ENCODE data around the gene ZDHHC22.

- TF ChIP-seq ZBTB8A (tag by site-specific recombination; IDR thresholded peaks at IDR 0.05) (no peak), REST (tag by site-specific recombination; IDR thresholded peaks at IDR 0.05) (no peak), ZBTB11 (tag by site-specific recombination; conservative IDR thresholded peaks at IDR 0.05; ENCODE audit: low read depth) (no peak), CTCF (tag by site-specific recombination; IDR thresholded peaks at IDR 0.05) (no peak), ZFP37 (tag by site-specific recombination; IDR thresholded peaks at IDR 0.05) (no peak)
Measured at GRCh38 chr14:77120771-77121743, 20.5 kb downstream of the ZDHHC22 start.
